ENCODE results near the gene TUB. TPM values are rescaled to one million over a fixed set of nuclear protein-coding genes. Genes with fewer than 3 reads are reported as not detected.

TUB gene, protein sequence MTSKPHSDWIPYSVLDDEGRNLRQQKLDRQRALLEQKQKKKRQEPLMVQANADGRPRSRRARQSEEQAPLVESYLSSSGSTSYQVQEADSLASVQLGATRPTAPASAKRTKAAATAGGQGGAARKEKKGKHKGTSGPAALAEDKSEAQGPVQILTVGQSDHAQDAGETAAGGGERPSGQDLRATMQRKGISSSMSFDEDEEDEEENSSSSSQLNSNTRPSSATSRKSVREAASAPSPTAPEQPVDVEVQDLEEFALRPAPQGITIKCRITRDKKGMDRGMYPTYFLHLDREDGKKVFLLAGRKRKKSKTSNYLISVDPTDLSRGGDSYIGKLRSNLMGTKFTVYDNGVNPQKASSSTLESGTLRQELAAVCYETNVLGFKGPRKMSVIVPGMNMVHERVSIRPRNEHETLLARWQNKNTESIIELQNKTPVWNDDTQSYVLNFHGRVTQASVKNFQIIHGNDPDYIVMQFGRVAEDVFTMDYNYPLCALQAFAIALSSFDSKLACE
- total RNA-seq: 12.9 TPM

DNA sequence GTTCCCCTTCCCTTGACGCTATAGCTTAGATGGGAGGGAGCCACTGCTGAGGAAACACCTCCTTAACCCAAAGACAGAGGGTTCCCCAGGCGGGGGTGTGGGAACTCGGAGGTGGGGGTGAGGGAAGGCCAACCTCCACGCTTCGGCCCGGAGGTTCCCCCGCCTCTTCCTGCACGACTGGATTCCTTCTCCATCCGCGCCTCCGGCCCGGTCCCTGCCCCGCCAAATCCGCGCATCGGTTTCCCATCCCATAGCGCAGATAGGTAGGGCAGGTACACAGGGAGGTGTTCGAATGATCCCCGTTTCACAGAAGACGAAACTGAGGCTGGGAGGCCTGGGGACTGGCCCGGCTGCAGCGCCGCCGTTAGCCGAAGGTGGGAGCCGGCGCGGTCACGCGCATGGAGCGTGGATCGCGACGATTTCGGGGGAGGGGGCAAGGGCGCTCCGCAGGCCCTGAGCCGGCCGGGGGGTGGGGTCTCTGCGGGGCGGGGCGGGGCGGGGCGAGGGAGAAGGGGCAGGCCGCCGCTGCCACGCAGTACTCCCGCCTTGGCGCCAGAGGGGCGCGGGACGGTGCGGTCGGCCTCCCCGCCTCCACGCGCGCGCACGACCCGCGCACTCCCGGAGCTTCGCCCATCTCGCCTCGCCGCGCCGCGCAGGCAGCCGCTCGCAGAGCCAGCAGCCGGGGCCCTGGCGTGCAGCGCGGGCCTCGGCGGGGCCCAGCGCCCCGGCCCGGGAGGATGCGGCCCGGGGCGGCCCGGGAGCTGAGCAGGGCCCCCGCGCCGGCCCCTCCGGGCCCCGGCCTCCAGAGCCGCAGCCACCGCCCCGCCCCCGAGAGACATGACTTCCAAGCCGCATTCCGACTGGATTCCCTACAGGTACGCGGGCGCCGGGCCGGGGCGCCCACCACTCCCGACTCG is at the start of gene TUB:
TSS of gene TUB (plus strand) at position 538 of the 917 bp plus-strand sequence. CDS start at position 838, 300 bp downstream.
- DNase-seq (ENCODE audit: low spot score): no peak
- peak; percentile 46 for ATAC-seq
- intact Hi-C loops (cut with DNase I): no loop called here

DNA sequence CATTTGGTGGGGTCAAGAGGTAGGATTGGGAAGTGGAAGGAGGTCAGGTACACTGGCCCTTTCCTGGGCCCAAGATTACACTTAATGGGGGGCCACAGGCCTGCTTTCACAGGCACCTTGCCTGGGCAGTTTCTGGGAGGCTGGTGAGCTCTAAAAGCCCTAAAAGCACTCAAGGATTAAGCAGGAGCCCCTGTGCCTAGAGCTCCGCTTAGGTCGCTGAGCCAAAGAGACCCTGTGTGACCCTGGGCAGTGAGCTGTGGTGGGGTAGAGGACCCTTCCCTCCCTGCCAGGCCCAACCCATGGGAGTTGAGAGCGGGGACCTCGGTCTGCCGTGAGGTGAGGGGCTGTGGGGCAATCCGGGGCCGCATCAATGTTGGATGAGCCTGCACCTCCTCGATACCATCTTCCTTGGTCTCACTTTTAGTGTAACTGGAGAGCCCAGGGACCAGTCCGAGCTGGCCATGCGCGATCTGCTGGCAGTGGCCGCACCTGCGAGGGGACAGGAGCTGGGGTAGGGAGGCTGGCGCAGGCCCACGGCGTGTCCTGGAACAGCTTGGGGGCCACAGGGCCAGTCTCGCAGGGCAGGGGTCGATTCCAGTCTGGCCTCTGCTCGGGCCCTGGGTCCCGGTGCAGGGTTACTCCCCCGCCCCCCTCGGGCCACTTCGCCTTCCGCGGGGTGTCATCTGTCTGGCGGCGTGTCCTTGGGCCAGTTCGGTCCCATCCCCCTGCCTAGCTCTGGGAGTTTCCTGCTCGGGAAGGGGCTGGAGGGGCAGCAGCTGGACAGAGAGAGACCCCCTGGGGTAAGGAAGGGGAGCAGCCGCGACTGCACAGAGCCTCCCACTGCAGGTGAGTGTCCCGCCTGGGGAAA is 49.5 kb upstream of the TUB start:
- DNase-seq (ENCODE audit: low spot score) (no peak), ATAC-seq (no peak)
- intact Hi-C loops (cut with DNase I): loop anchor here (5.0 kb wide), 1 partner anchor 61 kb away; no protein-coding TSS in a partner anchor

DNA sequence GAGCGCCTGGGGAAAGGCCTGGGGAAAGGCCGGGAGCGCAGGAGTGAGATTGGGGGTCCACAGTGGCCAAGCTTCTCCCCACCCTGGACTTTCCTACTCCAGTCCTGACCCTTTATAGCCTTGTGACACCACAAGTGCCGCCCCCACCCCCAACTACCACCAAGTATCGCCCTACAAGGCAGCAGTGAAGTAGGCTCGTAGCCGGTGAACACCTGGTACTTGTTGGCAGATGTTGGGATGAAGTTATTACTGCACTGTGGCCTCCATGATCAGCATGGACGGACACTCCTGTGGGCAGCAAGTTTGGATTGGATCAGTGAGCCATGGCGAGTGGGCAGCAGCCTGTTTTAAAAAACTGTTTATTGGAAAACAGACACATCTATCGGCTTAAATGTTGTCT is 48.9 kb upstream of the TUB start:
- DNase-seq (ENCODE audit: low spot score) (no peak), ATAC-seq (no peak)
- intact Hi-C loops (cut with DNase I): loop anchor here (5.0 kb wide), 1 partner anchor 60 kb away; no protein-coding TSS in a partner anchor

DNA sequence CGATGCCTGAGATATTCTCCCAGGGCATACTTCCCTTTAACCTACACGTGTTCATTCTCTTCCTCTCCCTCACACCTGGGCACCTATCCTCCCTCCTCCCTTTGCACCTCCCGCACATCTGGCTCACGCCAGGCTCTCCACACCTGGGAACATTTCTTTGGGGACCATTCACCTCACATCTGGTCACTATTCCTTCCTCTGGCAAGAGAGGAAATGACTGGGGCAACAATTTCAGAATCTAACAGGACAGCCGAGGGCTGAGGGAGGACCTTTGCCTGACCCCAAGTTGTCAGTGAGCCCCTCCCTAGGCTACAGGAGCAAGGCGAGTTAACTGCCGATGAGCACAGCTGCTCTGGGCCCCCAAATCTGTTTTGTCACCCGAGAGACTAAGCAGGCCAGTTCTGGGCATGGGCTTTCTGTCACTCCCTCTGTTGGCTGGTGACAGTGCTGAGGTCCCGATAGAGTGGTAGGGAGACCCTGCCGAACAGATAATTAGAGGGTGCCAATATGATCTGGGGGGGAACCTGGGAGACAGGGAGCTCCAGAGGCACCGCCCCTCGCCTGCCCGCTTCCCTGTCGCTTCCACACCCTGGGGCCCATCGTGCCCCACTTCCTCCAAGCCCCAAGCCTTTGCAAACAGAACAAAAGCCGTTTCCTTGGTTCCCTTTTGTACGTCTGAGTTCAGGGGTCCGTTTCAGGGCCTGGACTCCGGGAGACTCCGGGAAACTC is 48.3 kb upstream of the TUB start:
- DNase-seq (ENCODE audit: low spot score): no peak
- no peak for ATAC-seq
- intact Hi-C loops (cut with DNase I): loop anchor here (5.0 kb wide), 1 partner anchor 60 kb away; no protein-coding TSS in a partner anchor

DNA sequence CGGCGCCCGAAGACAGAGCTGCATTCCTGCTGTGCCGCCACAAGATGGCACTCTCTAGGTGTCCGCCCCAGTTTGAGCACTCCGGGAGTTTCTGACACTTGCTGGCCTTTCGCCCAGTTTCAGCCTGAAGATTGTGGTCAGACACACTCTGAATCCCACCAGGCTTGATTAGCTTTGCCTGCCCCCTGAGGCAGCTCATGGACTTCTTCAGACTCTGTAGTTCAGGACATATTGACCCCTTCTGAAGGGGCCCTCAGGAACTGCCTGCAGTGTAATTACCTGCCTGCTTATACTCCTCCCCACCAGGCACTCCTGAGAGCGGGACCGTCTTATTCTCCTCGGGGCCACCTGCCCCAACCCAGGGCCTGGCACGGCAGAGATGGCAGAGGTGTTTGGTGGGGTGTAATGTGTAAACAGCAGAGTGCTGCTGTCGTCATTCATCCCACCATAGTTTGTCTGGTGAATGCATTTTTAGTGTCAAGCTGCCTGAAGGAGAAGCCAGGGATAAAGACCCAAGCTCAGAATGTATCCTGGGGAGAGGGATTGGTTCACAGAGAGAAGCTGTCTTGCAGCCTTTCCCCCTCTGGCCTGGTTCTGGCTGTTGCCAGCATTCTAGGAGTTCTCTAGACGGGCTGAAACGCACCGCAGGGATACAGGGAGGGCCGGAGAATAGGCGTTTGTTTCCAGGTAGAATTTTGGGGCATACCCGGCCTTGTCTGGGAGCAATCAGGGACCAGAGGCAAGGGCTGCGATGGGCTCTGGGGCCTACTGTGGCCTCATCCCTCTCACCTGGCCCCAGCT is 47.5 kb upstream of the TUB start:
- DNase-seq (ENCODE audit: low spot score) (peak; percentile 90), ATAC-seq (peak; percentile 76)
- intact Hi-C loops (cut with DNase I): loop anchor here (5.0 kb wide), 1 partner anchor 59 kb away; no protein-coding TSS in a partner anchor

DNA sequence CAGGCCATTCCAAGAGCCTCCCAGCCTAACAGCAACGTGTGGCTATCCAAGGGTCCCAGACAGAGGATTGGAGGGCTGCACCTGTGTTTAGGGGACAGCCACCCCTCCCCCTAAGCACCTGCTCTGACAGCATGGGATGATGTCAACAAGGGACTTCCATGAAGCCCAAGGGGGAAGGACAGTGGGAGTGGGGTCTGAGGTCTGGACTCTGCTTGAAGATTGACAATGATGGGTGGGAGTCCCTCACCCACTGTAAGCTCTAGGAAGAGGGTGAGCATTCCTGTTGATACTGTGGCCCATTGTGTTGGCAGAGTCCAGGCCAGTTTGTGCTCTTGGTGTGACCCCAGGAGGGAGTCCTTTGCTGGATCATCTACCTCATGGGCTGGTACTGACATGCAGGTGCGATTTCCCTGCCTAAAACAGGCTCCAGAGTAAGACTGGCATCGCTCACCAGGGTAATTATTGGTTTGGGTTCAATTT is 46.9 kb upstream of the TUB start:
- no peak for DNase-seq (ENCODE audit: low spot score)
- ATAC-seq: no peak
- intact Hi-C loops (cut with DNase I): loop anchor here (5.0 kb wide), 1 partner anchor 58 kb away; no protein-coding TSS in a partner anchor

DNA sequence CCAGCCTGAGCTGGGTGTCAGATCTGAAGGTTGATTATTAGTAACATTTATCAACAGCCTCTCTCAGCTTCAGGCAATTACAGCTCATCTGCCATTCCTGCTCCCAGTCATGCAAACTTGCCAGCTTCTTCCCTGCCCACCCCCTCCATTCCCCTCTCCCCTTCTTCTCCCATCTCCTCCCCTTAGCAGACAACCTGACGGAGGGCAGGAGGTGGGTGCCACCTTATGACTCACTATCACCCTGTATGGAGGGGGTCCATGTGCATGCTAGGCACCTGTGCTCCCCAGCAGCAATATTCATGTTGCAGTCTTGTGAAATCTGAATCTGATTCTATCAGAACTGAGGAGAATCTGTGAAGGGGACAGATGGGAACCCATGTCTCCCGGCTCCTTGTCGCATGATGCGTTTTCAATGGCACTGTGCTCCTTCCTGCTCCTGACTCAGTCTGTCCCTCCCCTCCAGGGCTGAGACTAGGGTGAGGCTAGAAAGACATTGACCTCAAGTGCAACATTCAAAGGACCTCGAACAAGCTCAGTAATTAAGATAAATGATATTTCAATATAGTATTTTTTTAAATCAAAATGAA is 46.3 kb upstream of the TUB start:
- no peak for DNase-seq (ENCODE audit: low spot score)
- ATAC-seq: no peak
- intact Hi-C loops (cut with DNase I): loop anchor here (5.0 kb wide), 1 partner anchor 58 kb away; no protein-coding TSS in a partner anchor

DNA sequence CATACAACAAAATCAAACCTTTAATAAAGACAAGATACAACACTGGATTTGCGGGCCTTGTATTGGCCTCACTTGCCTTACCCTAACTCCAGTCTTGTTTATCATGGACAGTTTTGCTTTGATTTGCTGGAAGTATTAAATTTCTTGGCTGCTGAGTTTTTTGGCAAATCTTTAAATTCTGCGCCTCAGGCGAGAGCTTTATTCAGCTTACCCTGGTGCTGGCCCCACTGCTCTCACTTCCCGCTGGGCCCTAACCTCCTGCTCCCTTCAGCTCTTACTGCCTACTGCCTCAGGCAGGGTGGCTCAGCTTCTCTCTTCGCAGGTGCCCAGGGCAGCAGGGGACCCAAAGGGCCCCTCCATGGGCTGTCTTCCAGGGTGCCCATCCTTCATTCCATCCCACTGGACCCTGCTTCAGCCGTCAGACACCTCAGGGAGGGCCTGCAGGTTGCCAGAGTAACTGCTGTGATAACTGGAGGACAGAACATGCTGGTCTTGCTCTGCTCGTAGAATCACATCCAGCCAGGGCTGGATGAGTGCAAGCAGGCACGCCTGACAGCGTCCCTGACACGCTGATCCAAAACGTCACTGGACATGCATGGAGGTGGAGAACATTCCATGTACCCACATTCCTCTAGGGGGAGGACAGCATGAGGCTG is 45.7 kb upstream of the TUB start:
- peak; percentile 83 for ATAC-seq
- intact Hi-C loops (cut with DNase I): no loop called here
- no peak for DNase-seq (ENCODE audit: low spot score)

DNA sequence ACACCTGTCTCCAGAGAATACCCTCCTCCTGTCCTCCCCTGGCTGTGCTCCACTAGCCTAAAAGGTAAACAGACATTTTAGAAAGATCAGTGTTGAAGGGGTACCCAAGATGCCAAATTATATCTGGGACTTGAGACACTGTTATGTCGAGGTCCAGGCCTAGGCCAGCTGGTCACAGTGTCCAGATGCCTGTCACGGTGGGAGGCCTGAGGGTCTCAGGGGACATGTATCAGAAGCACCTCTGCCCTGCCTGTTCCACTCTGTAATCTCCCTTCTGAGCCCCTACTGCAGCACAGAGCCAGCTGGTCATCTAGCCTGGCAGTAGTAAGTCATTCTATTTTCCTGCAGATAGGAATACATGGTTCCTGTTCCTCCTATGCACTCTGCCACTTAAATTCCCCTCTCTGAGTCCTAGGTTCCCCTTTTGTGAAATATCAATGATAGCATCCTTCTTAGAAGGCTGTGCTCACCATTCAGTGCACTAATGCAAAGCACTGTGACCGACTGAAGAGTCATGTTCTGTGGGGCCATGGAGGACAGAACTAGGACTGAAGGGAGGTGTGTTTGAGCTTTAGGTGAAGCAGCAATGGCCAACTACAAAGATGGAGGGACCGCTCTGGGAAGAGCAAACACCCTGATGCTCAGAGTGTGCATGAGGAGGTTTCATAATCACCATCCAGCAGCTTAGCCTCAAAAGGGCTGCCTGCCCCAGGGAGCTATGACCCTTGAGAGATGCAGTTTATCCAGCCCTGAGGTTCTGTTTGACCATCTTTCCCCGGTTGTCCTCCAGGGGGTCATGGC is 44.8 kb upstream of the TUB start:
- no peak for DNase-seq (ENCODE audit: low spot score)
- intact Hi-C loops (cut with DNase I): no loop called here
- ATAC-seq: no peak

DNA sequence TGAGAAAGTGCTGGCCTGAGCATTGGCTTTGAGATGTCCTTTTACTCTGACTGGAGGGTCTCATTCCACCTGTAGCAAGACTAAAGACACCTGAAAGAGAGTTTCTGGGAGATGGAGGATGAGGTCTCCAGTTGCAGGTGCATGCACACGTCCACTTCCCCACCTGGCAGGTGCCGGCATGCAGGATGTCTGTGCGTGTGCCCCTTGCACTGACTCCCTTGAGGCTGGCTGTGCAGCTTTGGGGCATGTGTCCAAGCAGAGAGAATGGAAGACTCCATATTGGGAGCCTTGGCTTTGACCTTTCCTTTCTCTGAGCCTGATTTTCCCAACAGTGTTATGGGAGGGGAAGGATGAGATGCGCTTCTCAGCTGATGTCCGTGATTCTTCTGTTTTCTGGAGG is 44.0 kb upstream of the TUB start:
- intact Hi-C loops (cut with DNase I): no loop called here
- DNase-seq (ENCODE audit: low spot score): no peak
- ATAC-seq: no peak

DNA sequence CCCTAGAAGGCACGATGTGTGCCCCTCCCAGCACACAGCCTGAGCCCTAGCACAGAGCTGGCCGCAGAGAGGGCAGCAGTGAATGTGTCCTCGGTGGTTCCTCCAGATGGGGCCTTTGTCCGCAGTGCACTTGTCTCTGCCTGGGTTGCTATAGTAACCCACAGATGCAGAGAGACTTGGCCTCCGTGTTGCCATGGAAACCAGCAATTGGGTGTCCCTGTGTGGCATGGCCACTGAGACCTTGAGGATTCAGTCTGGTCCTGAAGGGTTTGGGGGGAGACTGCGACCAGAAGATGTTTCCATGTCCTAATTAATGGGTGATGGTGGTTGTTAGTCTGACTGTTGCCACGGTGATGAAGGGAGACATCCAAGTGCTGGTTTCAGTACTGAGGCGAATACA is 42.6 kb upstream of the TUB start:
- ATAC-seq (no peak), DNase-seq (ENCODE audit: low spot score) (no peak)
- intact Hi-C loops (cut with DNase I): no loop called here

DNA sequence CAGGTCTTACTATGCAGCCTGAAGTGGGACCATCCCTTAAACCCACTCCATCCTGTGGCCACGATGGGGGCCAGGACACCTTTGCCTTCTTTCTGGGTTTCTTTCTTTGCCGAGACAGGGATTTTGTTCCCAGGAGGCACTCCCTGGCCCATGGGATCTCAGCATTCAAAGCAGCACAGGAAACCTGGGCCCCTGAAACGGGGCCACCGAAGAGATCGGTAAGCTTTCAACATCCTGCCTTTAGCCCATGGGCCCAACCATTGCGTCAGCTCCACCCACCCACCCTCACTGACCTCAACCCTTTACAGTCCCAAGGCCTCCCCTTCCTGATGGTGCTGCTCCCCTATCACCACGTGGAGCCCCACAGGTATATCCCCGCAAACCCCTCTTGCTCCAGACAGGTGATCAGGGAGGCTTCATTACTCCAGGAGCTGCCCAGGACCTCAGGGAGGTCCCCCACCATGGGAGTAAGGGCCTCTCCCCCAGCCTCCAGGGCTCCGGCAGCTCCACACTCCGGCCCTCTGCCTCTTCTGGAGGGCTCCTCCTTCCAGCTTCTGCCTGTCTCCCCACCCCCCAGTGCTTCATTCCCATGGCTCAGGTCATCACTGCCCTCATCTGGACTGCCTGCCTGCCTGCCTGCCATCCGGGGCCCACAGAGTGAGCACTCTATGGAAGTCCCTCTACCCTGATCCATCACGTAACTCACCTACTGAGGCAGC is 42.0 kb upstream of the TUB start:
- DNase-seq (ENCODE audit: low spot score) (no peak), ATAC-seq (no peak)
- intact Hi-C loops (cut with DNase I): no loop called here

DNA sequence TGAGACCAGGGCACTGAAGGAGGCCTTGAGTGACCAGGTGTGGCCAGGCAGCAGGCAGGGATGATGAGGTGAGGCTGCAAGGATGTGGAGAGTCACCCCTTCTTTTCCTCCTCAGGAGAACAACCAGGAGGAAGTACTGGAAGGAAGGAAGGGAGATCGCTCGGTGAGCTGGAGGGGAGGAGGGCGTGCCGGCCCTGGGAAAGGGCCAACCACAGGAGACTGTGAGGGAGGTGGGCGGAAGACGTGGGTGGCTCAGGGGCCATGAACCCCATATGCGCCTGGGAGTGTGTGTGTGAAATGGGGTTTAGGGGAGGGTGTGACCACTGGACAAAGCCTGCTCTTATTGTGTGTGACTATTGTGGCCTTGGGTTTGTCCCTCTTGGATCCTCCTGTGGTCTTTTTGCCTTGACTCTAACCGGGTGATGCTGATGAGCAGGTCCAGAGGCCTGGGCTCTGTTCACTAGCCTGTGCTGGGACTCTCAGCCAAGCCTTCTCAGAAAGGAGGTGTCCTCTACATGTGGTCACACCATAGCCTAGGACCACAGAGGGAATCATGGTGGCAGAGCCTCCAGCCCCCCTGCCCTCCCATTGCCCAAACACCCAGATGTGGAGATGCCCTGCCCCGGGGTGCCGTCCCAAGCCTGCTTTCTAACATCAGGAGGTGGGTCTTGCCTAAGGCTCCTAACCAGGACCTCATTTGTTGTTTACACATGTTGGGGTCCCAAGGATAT is 41.3 kb upstream of the TUB start:
- ATAC-seq (no peak), DNase-seq (ENCODE audit: low spot score) (no peak)
- intact Hi-C loops (cut with DNase I): no loop called here

DNA sequence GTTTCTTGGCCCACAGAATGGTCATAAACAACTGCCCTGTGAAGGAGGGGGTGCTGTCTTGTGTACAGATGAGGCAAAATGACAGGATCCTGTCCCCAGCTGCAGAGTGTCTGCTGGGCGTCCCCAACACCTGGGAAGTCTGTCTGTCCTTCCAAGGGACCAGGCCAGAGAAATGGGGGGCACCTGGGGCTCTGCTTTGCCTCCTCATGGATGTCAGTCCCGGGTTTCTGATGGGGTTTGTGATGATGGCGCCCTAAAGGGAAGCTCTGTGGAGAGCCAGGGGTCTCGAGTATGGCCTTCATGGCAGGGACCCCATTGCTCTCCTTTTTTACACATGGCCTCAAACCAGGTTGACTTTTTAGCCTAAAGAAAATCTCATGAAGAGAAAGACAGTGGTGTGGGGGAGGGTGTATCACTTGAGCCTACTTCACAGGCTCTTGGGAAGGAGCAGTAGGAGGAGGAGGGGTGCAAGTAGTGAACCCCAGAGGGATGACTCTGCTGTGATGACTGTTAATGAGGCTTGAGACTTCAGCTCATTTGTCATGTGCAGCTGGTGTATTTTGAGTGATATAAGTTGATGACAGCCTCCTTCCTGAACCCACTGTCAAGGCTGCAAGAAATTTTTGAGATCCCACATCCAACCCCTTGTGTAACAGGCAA is 40.6 kb upstream of the TUB start:
- no peak for ATAC-seq
- intact Hi-C loops (cut with DNase I): no loop called here
- DNase-seq (ENCODE audit: low spot score): no peak
